ENCODE data around the gene KCNK2. TPM values are rescaled to one million over a fixed set of nuclear protein-coding genes. Genes with fewer than 3 reads are reported as not detected.

Gene KCNK2
- total and polyA plus RNA-seq, 2 experiments from 2014 or later, result 1.8 to 4.1 TPM

DNA sequence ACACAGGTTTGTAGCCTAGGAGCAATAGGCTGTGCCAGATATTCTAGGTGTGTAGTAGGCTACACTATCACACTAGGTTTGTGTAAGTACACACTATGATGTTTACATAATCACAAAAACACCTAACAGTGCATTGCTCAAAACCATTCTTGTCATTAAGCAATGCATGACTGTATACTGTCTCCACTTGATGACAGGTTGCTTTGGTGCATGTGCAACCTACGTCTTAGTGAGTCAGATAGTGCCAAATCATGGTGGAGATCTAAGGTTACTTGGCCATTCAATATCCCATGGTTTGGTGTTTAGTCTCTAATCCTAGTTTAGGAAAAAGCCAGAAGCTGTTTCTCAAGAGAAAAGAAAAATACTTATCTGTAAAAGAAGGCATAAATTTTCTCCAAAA lies 181.1 kb downstream of the KCNK2 start:
- H3K27ac ChIP-seq, result no peak overlapping the region
- H3K79me2 ChIP-seq, result no peaks in the 10 kb centered on the region
- H3K9me2 ChIP-seq (replicated peaks; ENCODE audit: insufficient read depth), result no peaks in the 10 kb centered on the region
- H3K27me3 ChIP-seq, result no peaks in the 10 kb centered on the region
- H3K9me3 ChIP-seq (ENCODE audit: low read depth), result no peaks in the 10 kb centered on the region
- TF ChIP-seq EZH2phosphoT487 (IDR thresholded peaks at IDR 0.05; ENCODE audit: low read depth, severe bottlenecking, unreplicated experiment) (no peak), EZH2 (IDR thresholded peaks at IDR 0.05; ENCODE audit: borderline replicate concordance) (no peak)
- TF ChIP-seq, protein P1, sequence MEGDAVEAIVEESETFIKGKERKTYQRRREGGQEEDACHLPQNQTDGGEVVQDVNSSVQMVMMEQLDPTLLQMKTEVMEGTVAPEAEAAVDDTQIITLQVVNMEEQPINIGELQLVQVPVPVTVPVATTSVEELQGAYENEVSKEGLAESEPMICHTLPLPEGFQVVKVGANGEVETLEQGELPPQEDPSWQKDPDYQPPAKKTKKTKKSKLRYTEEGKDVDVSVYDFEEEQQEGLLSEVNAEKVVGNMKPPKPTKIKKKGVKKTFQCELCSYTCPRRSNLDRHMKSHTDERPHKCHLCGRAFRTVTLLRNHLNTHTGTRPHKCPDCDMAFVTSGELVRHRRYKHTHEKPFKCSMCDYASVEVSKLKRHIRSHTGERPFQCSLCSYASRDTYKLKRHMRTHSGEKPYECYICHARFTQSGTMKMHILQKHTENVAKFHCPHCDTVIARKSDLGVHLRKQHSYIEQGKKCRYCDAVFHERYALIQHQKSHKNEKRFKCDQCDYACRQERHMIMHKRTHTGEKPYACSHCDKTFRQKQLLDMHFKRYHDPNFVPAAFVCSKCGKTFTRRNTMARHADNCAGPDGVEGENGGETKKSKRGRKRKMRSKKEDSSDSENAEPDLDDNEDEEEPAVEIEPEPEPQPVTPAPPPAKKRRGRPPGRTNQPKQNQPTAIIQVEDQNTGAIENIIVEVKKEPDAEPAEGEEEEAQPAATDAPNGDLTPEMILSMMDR (IDR thresholded peaks at IDR 0.05; ENCODE audit: poor library complexity), result no peak
- 74% methylated on average over 1 of the region's 1 CpG for WGBS (ENCODE audit: low lambda C conversion rate, missing lambda C conversion rate)
- no peak for DNase-seq (ENCODE audit: low spot score)
- H3K4me3 ChIP-seq, result no peak overlapping the region
- no peaks in the 10 kb centered on the region for H4K20me1 ChIP-seq (ENCODE audit: insufficient read depth, poor library complexity, severe bottlenecking)
- H2AFZ ChIP-seq, result no peak overlapping the region
- H3K4me2 ChIP-seq, result no peak overlapping the region
- no peaks in the 10 kb centered on the region for H3K36me3 ChIP-seq (replicated peaks; ENCODE audit: insufficient read depth, low read depth)
- no peaks in the 10 kb centered on the region for H3K4me1 ChIP-seq (ENCODE audit: insufficient read depth)

DNA sequence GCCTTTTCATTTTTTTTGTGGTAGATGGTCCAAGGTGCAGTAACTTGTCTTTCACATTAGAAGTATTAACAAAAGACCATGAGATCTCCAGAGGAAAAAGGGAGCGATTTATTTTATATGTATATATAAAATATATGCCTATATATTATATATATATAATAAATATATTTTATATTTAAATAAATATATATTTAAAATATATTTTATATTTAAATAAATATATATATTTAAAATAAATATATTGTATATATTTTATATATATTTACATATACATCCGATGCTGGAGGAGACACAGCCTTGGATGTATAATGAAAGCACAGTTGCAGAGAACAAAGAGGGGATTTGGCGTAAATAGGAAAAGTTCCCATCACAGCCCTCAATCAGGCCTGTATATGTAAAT lies 182.1 kb downstream of the KCNK2 start:
- Histone ChIP-seq H3K27ac (no peak overlapping the region), H3K9me2 (replicated peaks; ENCODE audit: insufficient read depth) (no peaks in the 10 kb centered on the region), H3K4me2 (no peak overlapping the region), H3K27me3 (no peaks in the 10 kb centered on the region), H3K4me3 (no peak overlapping the region), H3K79me2 (no peaks in the 10 kb centered on the region), H3K36me3 (replicated peaks; ENCODE audit: insufficient read depth, low read depth) (no peaks in the 10 kb centered on the region), H3K9me3 (ENCODE audit: low read depth) (no peaks in the 10 kb centered on the region), H4K20me1 (ENCODE audit: insufficient read depth, poor library complexity, severe bottlenecking) (no peaks in the 10 kb centered on the region), H3K4me1 (ENCODE audit: insufficient read depth) (no peaks in the 10 kb centered on the region), H2AFZ (no peak overlapping the region)
- TF ChIP-seq EZH2phosphoT487 (IDR thresholded peaks at IDR 0.05; ENCODE audit: low read depth, severe bottlenecking, unreplicated experiment) (no peak), EZH2 (IDR thresholded peaks at IDR 0.05; ENCODE audit: borderline replicate concordance) (no peak)
- TF ChIP-seq, protein P1 (IDR thresholded peaks at IDR 0.05; ENCODE audit: poor library complexity), result no peak
- DNase-seq (ENCODE audit: low spot score), result no peak
- 97% methylated on average over 3 of the region's 3 CpGs for WGBS (ENCODE audit: low lambda C conversion rate, missing lambda C conversion rate)

DNA sequence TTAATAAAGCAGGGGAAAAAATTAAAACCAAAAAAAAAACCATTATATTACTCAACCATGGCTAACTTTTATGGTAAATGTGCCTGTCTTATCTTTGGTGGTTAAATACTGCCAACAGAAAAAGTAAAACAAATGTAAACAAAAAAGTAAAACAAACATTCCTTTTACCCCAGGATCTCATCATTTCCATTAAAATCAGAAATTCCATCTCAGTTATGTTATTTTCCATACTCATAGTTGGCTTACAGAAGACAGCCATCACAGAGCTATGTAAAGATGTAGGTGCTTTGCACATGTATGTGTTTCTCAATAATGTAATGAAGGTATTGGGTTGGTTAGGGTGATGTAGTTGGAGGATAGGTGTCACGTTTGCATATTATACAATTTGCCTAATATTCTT lies 185.0 kb downstream of the KCNK2 start:
- H2AFZ ChIP-seq, result no peak overlapping the region
- no peak for DNase-seq (ENCODE audit: low spot score)
- H3K4me3 ChIP-seq, result no peak overlapping the region
- no peak overlapping the region for H3K27ac ChIP-seq
- H3K79me2 ChIP-seq, result no peaks in the 10 kb centered on the region
- no peaks in the 10 kb centered on the region for H3K36me3 ChIP-seq (replicated peaks; ENCODE audit: insufficient read depth, low read depth)
- 86% methylated on average over 1 of the region's 1 CpG for WGBS (ENCODE audit: low lambda C conversion rate, missing lambda C conversion rate)
- TF ChIP-seq, protein P1 (IDR thresholded peaks at IDR 0.05; ENCODE audit: poor library complexity), result no peak
- TF ChIP-seq EZH2 (IDR thresholded peaks at IDR 0.05; ENCODE audit: borderline replicate concordance) (no peak), EZH2phosphoT487 (IDR thresholded peaks at IDR 0.05; ENCODE audit: low read depth, severe bottlenecking, unreplicated experiment) (no peak)
- H4K20me1 ChIP-seq (ENCODE audit: insufficient read depth, poor library complexity, severe bottlenecking), result no peaks in the 10 kb centered on the region
- no peak overlapping the region for H3K4me2 ChIP-seq
- H3K9me3 ChIP-seq (ENCODE audit: low read depth), result no peaks in the 10 kb centered on the region
- H3K9me2 ChIP-seq (replicated peaks; ENCODE audit: insufficient read depth), result no peaks in the 10 kb centered on the region
- H3K4me1 ChIP-seq (ENCODE audit: insufficient read depth), result no peaks in the 10 kb centered on the region
- no peaks in the 10 kb centered on the region for H3K27me3 ChIP-seq

DNA sequence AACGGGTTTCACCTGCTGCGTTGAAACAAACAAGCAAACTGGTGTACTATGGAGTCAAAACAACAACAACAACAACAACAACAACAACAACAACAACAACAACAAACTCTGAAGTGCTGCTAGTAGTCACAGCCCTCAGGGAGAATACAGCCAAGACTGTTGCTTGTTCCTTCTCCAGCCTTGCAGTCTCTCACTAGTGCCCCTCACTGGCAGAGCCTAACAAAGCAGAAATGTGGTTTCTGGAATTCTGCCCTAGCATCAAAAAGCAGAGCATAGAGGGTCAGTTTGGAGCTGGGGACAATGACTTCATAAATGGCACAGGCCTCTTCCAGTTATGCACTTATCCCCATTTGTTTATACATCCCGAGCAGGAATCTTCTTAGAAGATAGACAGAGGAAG lies 187.4 kb downstream of the KCNK2 start:
- no peaks in the 10 kb centered on the region for H4K20me1 ChIP-seq (ENCODE audit: insufficient read depth, poor library complexity, severe bottlenecking)
- no peak overlapping the region for H3K4me2 ChIP-seq
- DNase-seq (ENCODE audit: low spot score), result no peak
- no peak overlapping the region for H3K27ac ChIP-seq
- TF ChIP-seq EZH2phosphoT487 (IDR thresholded peaks at IDR 0.05; ENCODE audit: low read depth, severe bottlenecking, unreplicated experiment) (no peak), EZH2 (IDR thresholded peaks at IDR 0.05; ENCODE audit: borderline replicate concordance) (no peak)
- TF ChIP-seq, protein P1 (IDR thresholded peaks at IDR 0.05; ENCODE audit: poor library complexity), result no peak
- no peak overlapping the region for H3K4me3 ChIP-seq
- no peaks in the 10 kb centered on the region for H3K4me1 ChIP-seq (ENCODE audit: insufficient read depth)
- no peaks in the 10 kb centered on the region for H3K27me3 ChIP-seq
- H3K9me2 ChIP-seq (replicated peaks; ENCODE audit: insufficient read depth), result no peaks in the 10 kb centered on the region
- no peaks in the 10 kb centered on the region for H3K36me3 ChIP-seq (replicated peaks; ENCODE audit: insufficient read depth, low read depth)
- H2AFZ ChIP-seq, result no peak overlapping the region
- no peaks in the 10 kb centered on the region for H3K79me2 ChIP-seq
- H3K9me3 ChIP-seq (ENCODE audit: low read depth), result no peaks in the 10 kb centered on the region
- WGBS (ENCODE audit: low lambda C conversion rate, missing lambda C conversion rate), result 77% methylated on average over 3 of the region's 3 CpGs

Measured in hepatocyte (in vitro differentiated cells).